Lower leg skin (tissue), 3 donors: ENCODE results near the gene GRK3.

Experiments used
- CTCF ChIP-seq, 3 donors: fragments of 450-650 bp; IDR thresholded peaks; one replicate each; pipeline ENCODE4 v1.5.1; 2016; ENCODE audit warnings: antibody characterized with exemption in 3 of 3, mild to moderate bottlenecking in 3 of 3, moderate library complexity in 2 of 3
- POLR2A ChIP-seq, 2 donors: fragments of 450-650 bp; IDR thresholded peaks; one replicate each; pipeline ENCODE4 v1.6.1; 2016 to 2017; ENCODE audit warnings: antibody characterized with exemption in 2 of 2, mild to moderate bottlenecking in 1 of 2, moderate library complexity in 1 of 2

GRCh38 chr22:25554238-25554671 is 10.2 kb upstream of the GRK3 start:
- TF ChIP-seq CTCF (IDR thresholded peaks at IDR 0.05) (no peak), POLR2A (IDR thresholded peaks at IDR 0.05) (no peak)
